Motor neuron (in vitro differentiated cells): ENCODE data around the gene LRP1. TPM values are rescaled to one million over a fixed set of nuclear protein-coding genes. Genes with fewer than 3 reads are reported as not detected.

Experiments
- ATAC-seq, 8 experiments: fragments of 200-7000 bp; cut with Tn5 transposase; replicated peaks in 6 of 8; 2 replicates each; pipeline ENCODE4 v1.8.0; 2021; ENCODE audit warnings: mild to moderate bottlenecking in 8 of 8, moderate library complexity in 8 of 8
- H3K27ac ChIP-seq, 2 donors: fragments of 250-450 bp; sonication (Bioruptor Pico); 2 replicates each; pipeline ENCODE4 v1.9.0; 2021; ENCODE audit warnings: antibody characterized with exemption in 2 of 2, mild to moderate bottlenecking in 2 of 2, moderate library complexity in 1 of 2
- H3K4me1 ChIP-seq, 2 donors: fragments of 250-450 bp; sonication (Bioruptor Pico); replicated peaks in 1 of 2; 2 replicates each; pipeline ENCODE4 v1.6.1; 2021; ENCODE audit warnings: antibody characterized with exemption in 2 of 2, mild to moderate bottlenecking in 2 of 2, moderate library complexity in 1 of 2
- H3K4me3 ChIP-seq, 5 donors: fragments of 250-450 bp; sonication (Bioruptor Pico); 2 replicates each; pipeline ENCODE4 v1.9.0; 2021; ENCODE audit warnings: antibody characterized with exemption in 5 of 5, mild to moderate bottlenecking in 5 of 5, moderate library complexity in 4 of 5
- WGBS, 10 experiments: fragments of 450-650 bp; shearing (Covaris generic); methylation state at CpG; one replicate each; pipeline ENCODE4 v1.0.0; 2022; 5-methylcytosine and 5-hydroxymethylcytosine counted together
- in situ Hi-C, 9 experiments: fragments of 400-800 bp; cut with MboI; loops; one replicate each; pipeline ENCODE4 v1.15.0; 2021; ENCODE audit warnings: low sequenced_read_pairs in 9 of 9, low pct_unique_long_range_greater_than_20kb in 2 of 9; ENCODE audit not compliant: unreplicated experiment in 9 of 9
- total RNA-seq, 8 experiments: library from RNA; unstranded; fragments of 300-600 nt; gene quantifications; 2 replicates each; pipeline versions ENCODE4 v1.2.3 to v1.2.4, GENCODE V29; 2022

LRP1 gene
- total RNA-seq, 8 experiments from 2014 or later = 36.6 to 182 (median 55.3) TPM

DNA sequence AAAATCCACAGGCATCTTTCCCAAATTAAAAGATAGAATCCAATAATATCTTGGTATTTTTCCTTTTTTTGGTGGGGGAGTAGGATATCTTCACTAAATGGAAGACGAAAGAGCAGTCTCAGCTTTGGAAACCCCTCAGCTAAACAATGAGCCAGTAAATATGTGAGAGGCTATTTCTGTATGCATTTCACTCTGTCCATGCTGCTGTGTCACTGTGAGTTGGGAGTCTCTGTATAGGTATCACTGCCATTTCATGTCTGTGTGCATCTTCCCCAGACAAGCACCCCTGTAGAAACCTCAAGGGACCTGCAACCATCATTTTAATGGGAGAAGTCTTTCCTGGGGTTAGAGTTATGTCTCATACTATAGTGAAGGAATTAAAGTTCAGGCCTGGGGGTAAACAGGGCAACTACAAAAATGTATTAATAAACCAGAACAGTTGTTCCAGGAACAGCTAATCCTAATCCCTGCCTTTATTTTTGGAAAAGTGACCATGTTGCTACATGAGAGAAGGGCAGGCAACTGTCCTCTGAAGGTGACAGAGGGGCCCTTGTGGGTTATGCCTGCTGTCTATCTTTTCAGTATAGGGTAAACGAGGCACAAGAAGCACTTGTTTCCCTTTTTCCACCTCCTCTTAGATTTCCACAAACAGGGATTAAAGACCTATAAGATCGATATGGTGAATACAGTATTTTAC lies 134.0 kb downstream of the LRP1 start:
- Histone ChIP-seq H3K4me1 (peaks cover 13 to 20% of the 10 kb centered on the region in 2 donors), H3K27ac (no peak overlapping the region), H3K4me3 (no peak overlapping the region)
- in situ Hi-C loops = no loop called here
- 67 to 100% (median 86%) methylated on average over 1 to 3 of the region's 3 CpGs; no CpG with 5 or more reads in 2 of the 10 experiments for WGBS, 10 experiments
- peak in 4 of 8 experiments; percentile 21 to 47 (median 38) for ATAC-seq

Other genes with a start within 250 kb of the LRP1 start
- under 1 TPM in 4 of 8 experiments, not detected in 4; 0.18 to 0.24 (median 0.23) TPM for gene SDR9C7, start 194.1 kb upstream of the LRP1 start, total RNA-seq
- 1 to 10 TPM in 2 of 8 experiments, under 1 TPM in 6; 0.14 to 1.7 (median 0.43) TPM for gene RDH16, start 170.9 kb upstream of the LRP1 start, total RNA-seq
- 10 to 100 TPM in 3 of 8 experiments, 1 to 10 TPM in 5; 4.4 to 17.8 (median 9.3) TPM for gene ZBTB39, start 121.9 kb upstream of the LRP1 start, total RNA-seq
- 10 to 100 TPM in 1 of 8 experiments, 1 to 10 TPM in 2, not detected in 5; 2.4 to 11.2 (median 3.6) TPM for gene TAC3, start 112.0 kb upstream of the LRP1 start, total RNA-seq
- gene MYO1A, start 78.4 kb upstream of the LRP1 start, total RNA-seq = under 1 TPM in 4 of 8 experiments, not detected in 4; 0.31 to 0.67 (median 0.34) TPM
- 10 to 100 TPM in 3 of 8 experiments, 1 to 10 TPM in 5; 3.7 to 19.8 (median 6.4) TPM for gene NEMP1, start 49.7 kb upstream of the LRP1 start, total RNA-seq
- gene NAB2, start 39.4 kb upstream of the LRP1 start, total RNA-seq = 10 to 100 TPM; 13.4 to 41.1 (median 24.0) TPM
- gene STAT6, start 17.1 kb upstream of the LRP1 start, total RNA-seq = 100 to 1,000 TPM in 2 of 8 experiments, 10 to 100 TPM in 2, 1 to 10 TPM in 4; 1.6 to 126 (median 13.3) TPM
- under 1 TPM in 5 of 8 experiments, not detected in 3; 0.57 to 0.81 (median 0.71) TPM for gene LRP1-AS, start 19.1 kb downstream of the LRP1 start, total RNA-seq
- gene NXPH4, start 88.3 kb downstream of the LRP1 start, total RNA-seq = 10 to 100 TPM in 5 of 8 experiments, 1 to 10 TPM in 1, under 1 TPM in 2; 0.36 to 16.3 (median 10.7) TPM
- 100 to 1,000 TPM in 5 of 8 experiments, 10 to 100 TPM in 3; 72.9 to 187 (median 120) TPM for gene SHMT2, start 101.2 kb downstream of the LRP1 start, total RNA-seq
- 1 to 10 TPM in 6 of 8 experiments, under 1 TPM in 2; 0.87 to 4.8 (median 1.5) TPM for gene STAC3, start 122.7 kb downstream of the LRP1 start, total RNA-seq